ENCODE measurements around the gene PCDHGA1.

DNA sequence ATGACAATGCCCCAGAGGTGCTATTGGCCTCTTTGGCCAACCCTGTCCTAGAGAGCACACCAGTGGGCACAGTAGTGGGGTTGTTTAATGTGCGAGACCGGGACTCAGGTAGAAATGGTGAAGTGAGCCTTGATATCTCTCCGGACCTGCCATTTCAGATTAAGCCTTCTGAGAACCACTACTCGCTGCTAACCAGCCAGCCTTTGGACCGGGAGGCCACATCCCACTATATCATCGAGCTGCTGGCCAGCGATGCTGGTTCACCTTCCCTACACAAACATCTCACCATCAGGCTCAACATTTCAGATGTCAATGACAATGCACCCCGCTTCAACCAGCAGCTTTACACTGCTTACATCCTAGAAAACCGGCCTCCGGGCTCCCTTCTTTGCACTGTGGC is 160.0 kb downstream of the PCDHGA1 start:
- TF ChIP-seq, protein P1, sequence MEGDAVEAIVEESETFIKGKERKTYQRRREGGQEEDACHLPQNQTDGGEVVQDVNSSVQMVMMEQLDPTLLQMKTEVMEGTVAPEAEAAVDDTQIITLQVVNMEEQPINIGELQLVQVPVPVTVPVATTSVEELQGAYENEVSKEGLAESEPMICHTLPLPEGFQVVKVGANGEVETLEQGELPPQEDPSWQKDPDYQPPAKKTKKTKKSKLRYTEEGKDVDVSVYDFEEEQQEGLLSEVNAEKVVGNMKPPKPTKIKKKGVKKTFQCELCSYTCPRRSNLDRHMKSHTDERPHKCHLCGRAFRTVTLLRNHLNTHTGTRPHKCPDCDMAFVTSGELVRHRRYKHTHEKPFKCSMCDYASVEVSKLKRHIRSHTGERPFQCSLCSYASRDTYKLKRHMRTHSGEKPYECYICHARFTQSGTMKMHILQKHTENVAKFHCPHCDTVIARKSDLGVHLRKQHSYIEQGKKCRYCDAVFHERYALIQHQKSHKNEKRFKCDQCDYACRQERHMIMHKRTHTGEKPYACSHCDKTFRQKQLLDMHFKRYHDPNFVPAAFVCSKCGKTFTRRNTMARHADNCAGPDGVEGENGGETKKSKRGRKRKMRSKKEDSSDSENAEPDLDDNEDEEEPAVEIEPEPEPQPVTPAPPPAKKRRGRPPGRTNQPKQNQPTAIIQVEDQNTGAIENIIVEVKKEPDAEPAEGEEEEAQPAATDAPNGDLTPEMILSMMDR (conservative IDR thresholded peaks at IDR 0.05; ENCODE audit: low read depth, low read length): no peak
- TF ChIP-seq EZH2 (IDR thresholded peaks at IDR 0.05; ENCODE audit: low read length, unreplicated experiment): no peak
